GM19351 (cell line): ENCODE results near the gene DNAH10.

Source experiments
- ATAC-seq: cut with Tn5 transposase; IDR thresholded peaks from one replicate; pipeline ENCODE4 v1.9.1; 2021; ENCODE audit warnings: mild to moderate bottlenecking, moderate library complexity; ENCODE audit not compliant: unreplicated experiment

DNAH10 gene

GRCh38 chr12:123743002-123743401 lies 19.1 kb upstream of the DNAH10 start:
- no peak for ATAC-seq

DNA sequence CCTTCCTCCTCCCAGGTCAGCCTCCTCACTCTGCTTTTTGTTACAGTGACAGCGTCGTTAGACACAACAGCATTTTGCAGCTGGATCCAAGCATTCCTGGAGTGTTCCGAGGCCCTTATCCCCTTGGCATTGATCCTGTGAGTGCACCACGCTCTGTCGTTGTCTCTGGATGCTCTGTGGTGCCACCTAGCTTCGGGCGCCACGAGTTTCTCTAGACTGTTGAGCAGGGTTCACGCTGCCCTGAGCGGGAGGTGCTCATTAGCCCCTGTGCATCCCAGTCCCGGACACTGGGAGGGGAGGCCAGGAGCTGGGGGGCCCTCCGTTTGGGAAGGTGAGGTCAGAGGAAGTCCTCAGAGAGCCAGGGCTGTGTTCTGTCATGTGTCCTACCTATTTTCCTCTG lies 17.3 kb upstream of the DNAH10 start:
- ATAC-seq, result no peak

DNA sequence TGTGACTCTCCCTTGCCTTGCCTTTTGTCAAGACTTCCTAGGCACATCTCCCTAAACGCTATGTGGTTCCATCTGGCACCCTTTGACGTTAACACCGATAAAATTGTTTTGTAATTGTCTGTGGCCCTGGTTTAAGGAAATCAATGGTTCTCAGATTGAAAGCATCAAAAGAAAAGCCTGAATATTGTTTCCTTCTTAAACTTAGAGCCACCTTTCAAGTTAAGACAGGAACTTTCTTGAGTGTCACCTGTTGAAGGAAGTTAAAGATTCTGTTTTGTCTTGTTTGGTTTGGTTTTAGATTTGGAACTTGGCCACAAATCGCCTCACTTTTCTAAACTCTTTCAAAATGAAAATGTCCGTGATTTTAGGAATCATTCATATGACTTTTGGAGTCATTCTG lies 14.8 kb upstream of the DNAH10 start:
- ATAC-seq, result no peak

DNA sequence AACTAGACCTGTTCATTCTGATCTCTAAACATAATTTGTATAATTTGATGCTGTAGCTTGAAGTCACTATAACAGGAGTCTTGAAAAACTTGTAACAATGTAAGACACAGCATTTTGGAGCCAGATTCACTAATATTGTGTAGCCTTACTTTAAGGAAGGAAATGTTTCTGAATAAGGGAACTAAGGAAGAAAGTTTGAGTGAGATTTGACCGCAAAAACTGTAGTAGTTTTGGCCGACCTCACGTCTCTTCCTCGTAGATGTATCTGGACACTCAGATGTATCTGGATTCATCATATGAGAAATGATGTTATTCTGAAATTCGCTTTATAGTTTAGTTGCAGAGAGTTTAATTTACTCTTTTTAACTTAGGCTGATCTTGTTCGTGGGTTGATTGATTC lies 13.9 kb upstream of the DNAH10 start:
- no peak for ATAC-seq

DNA sequence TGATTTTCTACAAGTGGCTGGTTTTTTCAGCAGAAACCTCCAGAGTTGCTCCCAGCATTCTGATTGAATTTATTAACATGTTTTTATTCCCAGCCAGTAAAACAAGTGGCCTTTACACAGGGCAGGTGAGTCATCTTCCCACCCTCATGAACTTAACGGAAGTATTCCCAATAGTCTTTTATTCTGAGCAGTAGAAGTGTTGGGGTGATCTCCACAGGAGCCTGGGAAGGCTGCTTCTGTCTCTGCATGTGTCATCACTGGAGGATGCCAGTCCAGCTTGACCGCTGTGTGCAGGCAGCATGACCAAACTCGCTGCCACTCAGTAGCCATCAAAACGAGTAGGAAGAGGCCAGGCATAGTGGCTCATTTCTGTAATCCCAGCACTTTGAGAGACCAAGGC lies 13.4 kb upstream of the DNAH10 start:
- no peak for ATAC-seq

GRCh38 chr12:123749355-123749754 lies 12.7 kb upstream of the DNAH10 start:
- no peak for ATAC-seq

DNA sequence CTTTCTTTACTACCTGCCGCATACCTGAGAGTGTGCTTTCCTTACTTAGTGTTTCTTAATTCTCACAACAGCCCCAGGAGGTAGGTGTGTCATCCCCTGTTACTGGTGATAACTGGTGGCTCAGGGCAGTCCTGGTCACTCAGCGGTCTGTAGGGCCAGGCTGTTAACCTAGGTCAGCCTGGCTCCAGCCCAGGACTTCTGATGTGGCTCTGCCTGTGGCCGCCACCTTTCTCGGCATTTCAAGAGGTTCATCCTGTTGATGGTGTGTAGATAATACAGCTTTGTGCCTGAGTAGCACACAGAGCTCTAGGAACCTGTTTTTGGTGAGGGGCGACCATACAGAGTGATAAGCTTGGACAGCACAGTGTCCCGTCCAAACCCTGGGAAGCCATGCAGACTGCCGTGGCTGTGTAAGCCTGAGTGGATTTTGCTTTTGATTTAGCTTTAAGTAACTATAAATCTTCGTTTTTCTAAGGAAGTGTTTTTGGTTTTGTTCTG lies 11.9 kb upstream of the DNAH10 start:
- ATAC-seq, result no peak

DNA sequence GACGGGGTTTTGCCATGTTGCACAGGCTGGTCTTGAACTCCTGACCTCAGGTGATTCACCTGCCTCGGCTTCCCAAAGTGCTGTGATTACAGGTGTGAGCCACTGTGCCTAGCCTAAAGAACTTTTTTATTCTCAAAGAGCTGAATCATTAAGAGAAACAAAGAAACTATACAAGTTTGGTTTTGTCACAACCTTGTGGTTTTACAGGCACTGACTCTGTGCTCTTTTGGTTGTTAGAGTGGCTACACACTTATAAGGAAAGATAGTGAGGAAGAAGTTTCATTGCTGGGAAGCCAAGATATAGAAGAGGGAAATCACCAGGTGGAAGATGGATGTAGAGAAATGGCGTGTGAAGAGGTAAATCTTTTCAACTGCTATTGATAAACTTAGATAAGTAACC lies 10.1 kb upstream of the DNAH10 start:
- ATAC-seq, result no peak

GRCh38 chr12:123754041-123754772 lies 7.9 kb upstream of the DNAH10 start:
- ATAC-seq, result no peak

GRCh38 chr12:123757561-123757960 lies 4.5 kb upstream of the DNAH10 start:
- no peak for ATAC-seq

GRCh38 chr12:123760267-123760938 lies 1.7 kb upstream of the DNAH10 start:
- ATAC-seq, result no peak

- ATAC-seq, result no peak
These were observed 583 bp downstream of the DNAH10 start for GRCh38 chr12:123762715-123763052.

GRCh38 chr12:123763093-123763492 lies 992 bp downstream of the DNAH10 start:
- ATAC-seq, result no peak

DNA sequence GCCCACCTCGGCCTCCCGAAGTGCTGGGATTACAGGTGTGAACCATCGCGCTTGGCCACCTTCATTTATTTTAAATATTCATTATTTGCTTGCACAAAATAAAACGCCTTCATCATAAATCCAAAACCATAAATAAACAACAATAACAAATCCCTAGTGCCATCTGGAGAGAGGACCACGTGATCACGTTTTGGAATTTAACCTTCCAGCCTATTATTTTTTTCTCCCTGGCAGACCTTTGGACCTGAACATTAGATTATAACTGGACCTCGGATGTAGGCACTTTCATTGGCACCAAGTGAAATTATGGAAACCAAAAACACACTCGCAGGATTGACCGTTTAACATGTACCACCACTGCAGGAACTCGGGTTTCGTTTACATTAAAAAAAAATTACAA lies 2.0 kb downstream of the DNAH10 start:
- no peak for ATAC-seq

GRCh38 chr12:123765504-123766035 lies 3.5 kb downstream of the DNAH10 start:
- no peak for ATAC-seq

- peak; percentile 73 for ATAC-seq
These were observed 5.5 kb downstream of the DNAH10 start for GRCh38 chr12:123767613-123768012.

DNA sequence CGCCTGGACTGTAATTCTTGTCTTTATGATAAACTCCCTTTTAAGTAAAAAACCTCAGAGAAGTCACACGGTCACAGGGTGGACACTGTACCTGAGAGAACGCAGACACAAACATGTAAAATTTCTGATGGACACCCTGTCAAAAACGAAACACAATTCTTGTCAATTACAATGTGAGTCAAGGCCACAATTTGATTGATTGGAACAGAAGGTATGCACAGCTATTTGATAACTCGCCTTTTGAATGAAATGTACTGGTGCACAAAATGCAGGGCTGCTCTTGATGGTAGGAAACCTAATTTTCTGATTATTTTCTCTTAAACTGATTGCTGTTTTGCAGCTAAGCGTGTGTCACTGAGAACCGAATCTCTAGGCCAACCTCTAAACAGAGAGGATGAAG lies 9.2 kb downstream of the DNAH10 start:
- ATAC-seq, result no peak

GRCh38 chr12:123772074-123772473 lies 10.0 kb downstream of the DNAH10 start:
- no peak for ATAC-seq

DNA sequence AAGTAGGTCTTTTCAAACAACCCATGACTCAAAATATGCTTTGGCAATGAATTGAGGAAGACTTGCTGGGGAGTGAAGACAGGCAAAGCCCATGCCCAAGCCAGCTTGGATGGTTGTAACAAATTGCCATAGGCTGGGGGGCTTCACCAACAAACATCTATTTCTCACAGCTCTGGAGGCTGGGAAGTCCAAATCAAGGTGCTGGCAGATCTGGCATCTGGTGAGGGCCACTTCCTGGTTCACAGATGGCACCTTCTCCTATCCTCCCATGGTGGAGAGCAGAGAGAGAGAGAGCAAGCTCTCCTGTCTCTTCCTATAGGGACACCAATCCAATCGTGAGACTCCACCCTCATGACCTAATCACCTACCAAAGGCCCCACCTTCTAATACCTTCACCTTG lies 11.3 kb downstream of the DNAH10 start:
- no peak for ATAC-seq

GRCh38 chr12:123779551-123779950 lies 17.4 kb downstream of the DNAH10 start:
- no peak for ATAC-seq

DNA sequence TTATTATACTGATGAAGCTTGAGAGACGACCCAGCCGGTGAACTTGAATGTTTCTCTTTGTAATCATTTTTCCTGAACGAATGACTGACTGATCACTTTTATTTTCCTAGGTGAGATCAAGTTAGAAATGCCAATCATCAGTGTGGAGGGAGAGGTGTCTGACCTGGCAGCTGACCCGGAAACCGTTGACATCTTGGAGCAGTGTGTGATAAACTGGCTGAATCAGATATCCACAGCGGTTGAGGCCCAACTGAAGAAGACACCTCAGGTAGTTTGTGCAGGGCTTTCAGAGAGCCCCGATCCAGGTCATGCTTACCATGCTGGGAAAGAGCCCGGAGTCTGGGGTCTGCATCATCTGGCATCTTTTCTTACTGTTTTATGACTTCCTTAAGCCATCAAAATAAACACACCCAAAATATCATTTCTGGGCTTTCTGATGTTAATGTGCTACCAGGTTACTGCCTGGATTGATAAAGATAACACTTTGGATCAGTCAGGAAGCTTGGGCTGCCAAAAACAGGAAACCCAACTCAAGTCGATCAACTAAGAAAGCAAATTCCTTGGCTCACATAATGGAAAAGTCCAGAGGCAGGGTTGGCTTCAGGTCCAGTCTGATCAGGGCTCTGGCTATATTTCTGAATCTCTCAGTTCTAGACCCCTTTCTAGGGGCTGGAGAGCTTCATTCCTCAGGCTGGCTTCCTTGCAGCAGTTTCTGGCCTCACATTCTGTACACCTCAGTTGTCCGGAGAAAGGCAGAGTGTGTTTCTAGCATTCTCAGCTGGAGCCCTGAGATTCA lies 21.1 kb downstream of the DNAH10 start:
- no peak for ATAC-seq

- ATAC-seq, result no peak
These were observed 25.4 kb downstream of the DNAH10 start for GRCh38 chr12:123787466-123787865.
